WTC11 (cell line): Measurements from ENCODE around the gene NCL. TPM values are rescaled to one million over a fixed set of nuclear protein-coding genes. Genes with fewer than 3 reads are reported as not detected.

Experiments used
- ATAC-seq: fragments of 200-7000 bp; cut with Tn5 transposase; 2 replicates; pipeline ENCODE4 v1.10.0; 2021; ENCODE audit warnings: mild to moderate bottlenecking, moderate library complexity
- CTCF ChIA-PET: fragments of 300-600 bp; sonication (Branson Sonifier 250); formaldehyde crosslinking; loops from one replicate; lab custom pipeline; 2021; ENCODE audit warnings: antibody characterized with exemption; lab: Charles Lee
- POLR2A ChIA-PET: fragments of 350-600 bp; sonication (Branson Sonifier 250); formaldehyde crosslinking; loops from one replicate; lab custom pipeline; 2021; ENCODE audit warnings: antibody characterized with exemption; lab: Charles Lee
- DNase-seq: peaks from one replicate; pipeline ENCODE4 v3.0.0; 2021; ENCODE audit warnings: low spot score
- H3K27ac Mint-ChIP-seq: 2 replicates; pipeline ENCODE4 v1.8.0; 2021; ENCODE audit warnings: mixed read lengths
- H3K27me3 Mint-ChIP-seq: 2 replicates; pipeline ENCODE4 v1.8.0; 2021; ENCODE audit warnings: low read depth, mild to moderate bottlenecking, moderate library complexity, mixed read lengths
- H3K36me3 Mint-ChIP-seq: 2 replicates; pipeline ENCODE4 v1.8.0; 2021; ENCODE audit warnings: mixed read lengths
- H3K4me1 Mint-ChIP-seq: 2 replicates; pipeline ENCODE4 v1.8.0; 2022; ENCODE audit warnings: mixed read lengths
- H3K4me3 Mint-ChIP-seq: 2 replicates; pipeline ENCODE4 v1.8.0; 2021; ENCODE audit warnings: mild to moderate bottlenecking, moderate library complexity, mixed read lengths
- H3K9me3 Mint-ChIP-seq: 2 replicates; pipeline ENCODE4 v1.8.0; 2021; ENCODE audit warnings: mixed read lengths
- AFF4 ChIP-seq: sonication (generic); formaldehyde crosslinking; IDR thresholded peaks from 2 replicates; pipeline ENCODE4 v1.8.1; 2023; ENCODE audit warnings: mild to moderate bottlenecking, missing genetic modification reagents, borderline replicate concordance
- CBFB ChIP-seq: sonication (generic); formaldehyde crosslinking; IDR thresholded peaks from 2 replicates; pipeline ENCODE4 v1.8.1; 2022; ENCODE audit warnings: mild to moderate bottlenecking, low read depth, missing genetic modification reagents
- EMX1 ChIP-seq: fragments of 250-450 bp; sonication (Bioruptor Pico); IDR thresholded peaks from 2 replicates; pipeline ENCODE4 v1.8.0; 2021; ENCODE audit warnings: mild to moderate bottlenecking
- ETV6 ChIP-seq: sonication (generic); formaldehyde crosslinking; IDR thresholded peaks from 2 replicates; pipeline ENCODE4 v1.8.1; 2022; ENCODE audit warnings: mild to moderate bottlenecking, missing genetic modification reagents
- GTF2I ChIP-seq: fragments of 250-450 bp; sonication (Bioruptor Pico); conservative IDR thresholded peaks from 2 replicates; pipeline ENCODE4 v1.4.0; 2021; ENCODE audit warnings: mild to moderate bottlenecking
- IRF2 ChIP-seq: sonication (generic); formaldehyde crosslinking; IDR thresholded peaks from 2 replicates; pipeline ENCODE4 v1.8.0; 2022; ENCODE audit warnings: low read depth, missing genetic modification reagents, borderline replicate concordance
- MLX ChIP-seq: sonication (generic); formaldehyde crosslinking; IDR thresholded peaks from 2 replicates; pipeline ENCODE4 v1.8.1; 2023; ENCODE audit warnings: mild to moderate bottlenecking, missing genetic modification reagents, moderate library complexity
- NR3C1 ChIP-seq: sonication (generic); formaldehyde crosslinking; conservative IDR thresholded peaks from 2 replicates; pipeline ENCODE4 v1.8.1; 2023; ENCODE audit warnings: low read depth, mild to moderate bottlenecking, missing genetic modification reagents
- RELA ChIP-seq: sonication (generic); formaldehyde crosslinking; IDR thresholded peaks from 2 replicates; pipeline ENCODE4 v1.8.1; 2022; ENCODE audit warnings: missing genetic modification reagents, mild to moderate bottlenecking, borderline replicate concordance
- SMAD4 ChIP-seq: sonication (generic); formaldehyde crosslinking; IDR thresholded peaks from 2 replicates; pipeline ENCODE4 v1.8.0; 2022; ENCODE audit warnings: mild to moderate bottlenecking, missing genetic modification reagents
- USF2 ChIP-seq: sonication (generic); formaldehyde crosslinking; IDR thresholded peaks from 2 replicates; pipeline ENCODE4 v1.8.1; 2023; ENCODE audit warnings: mild to moderate bottlenecking, missing genetic modification reagents, moderate library complexity
- ZNF263 ChIP-seq: sonication (generic); formaldehyde crosslinking; IDR thresholded peaks from 2 replicates; pipeline ENCODE4 v1.8.1; 2022; ENCODE audit warnings: low read depth, mild to moderate bottlenecking, moderate library complexity, missing genetic modification reagents
- total RNA-seq: library from RNA; stranded (reverse); gene quantifications from 3 replicates; pipeline ENCODE4 v1.2.3, GENCODE V29; 2021
- TF ChIP-seq, protein P1 (sequence below): sonication (generic); formaldehyde crosslinking; IDR thresholded peaks from 2 replicates; pipeline ENCODE4 v1.8.1; 2022; ENCODE audit warnings: low read depth, mild to moderate bottlenecking, moderate library complexity, missing genetic modification reagents, borderline replicate concordance
- TF ChIP-seq, protein P2 (sequence below): sonication (generic); formaldehyde crosslinking; IDR thresholded peaks from 2 replicates; pipeline ENCODE4 v1.8.1; 2022; ENCODE audit warnings: missing genetic modification reagents, borderline replicate concordance

NCL gene
- total RNA-seq, 1 experiment from 2014 or later: 1,223 TPM

DNA sequence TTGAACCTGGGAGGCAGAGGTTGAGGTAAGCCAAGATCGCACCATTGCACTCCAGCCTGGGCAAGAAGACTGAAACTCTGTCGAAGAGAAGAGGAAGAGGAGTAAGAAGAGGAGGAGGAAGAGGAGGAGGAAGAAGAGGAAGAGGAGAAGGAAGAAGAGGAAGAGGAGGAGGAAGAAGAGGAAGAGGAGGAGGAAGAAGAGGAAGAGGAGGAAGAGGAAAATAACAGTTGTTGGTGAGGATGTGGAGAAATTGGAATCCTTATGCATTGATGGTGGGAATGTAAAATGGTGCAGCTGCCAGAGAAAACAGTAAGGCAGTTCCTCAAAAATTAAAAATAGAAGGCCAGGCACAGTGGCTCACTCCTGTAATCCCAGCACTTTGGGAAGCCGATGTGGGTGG, 8.5 kb upstream of the NCL start:
- no peak overlapping the region for H3K4me3 Mint-ChIP-seq
- DNase-seq (no peak), ATAC-seq (no peak)
- H3K4me1 Mint-ChIP-seq: 0 out of 2 replicates have a peak, but pooled peaks cover 4% of the 10 kb centered on the region
- H3K36me3 Mint-ChIP-seq: no peaks in the 10 kb centered on the region
- no peak overlapping the region for H3K27ac Mint-ChIP-seq
- no peaks in the 10 kb centered on the region for H3K9me3 Mint-ChIP-seq
- TF ChIP-seq CBFB: no peak
- TF ChIP-seq ETV6 (CRISPR knock-in tag): no peak
- TF ChIP-seq MLX (CRISPR knock-in tag): no peak
- TF ChIP-seq, protein P1, sequence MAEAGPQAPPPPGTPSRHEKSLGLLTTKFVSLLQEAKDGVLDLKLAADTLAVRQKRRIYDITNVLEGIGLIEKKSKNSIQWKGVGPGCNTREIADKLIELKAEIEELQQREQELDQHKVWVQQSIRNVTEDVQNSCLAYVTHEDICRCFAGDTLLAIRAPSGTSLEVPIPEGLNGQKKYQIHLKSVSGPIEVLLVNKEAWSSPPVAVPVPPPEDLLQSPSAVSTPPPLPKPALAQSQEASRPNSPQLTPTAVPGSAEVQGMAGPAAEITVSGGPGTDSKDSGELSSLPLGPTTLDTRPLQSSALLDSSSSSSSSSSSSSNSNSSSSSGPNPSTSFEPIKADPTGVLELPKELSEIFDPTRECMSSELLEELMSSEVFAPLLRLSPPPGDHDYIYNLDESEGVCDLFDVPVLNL (CRISPR knock-in tag): no peak
- TF ChIP-seq AFF4 (CRISPR knock-in tag): no peak
- TF ChIP-seq USF2 (CRISPR knock-in tag): no peak
- no peak for TF ChIP-seq GTF2I (CRISPR knock-in tag)
- no peak for TF ChIP-seq NR3C1 (CRISPR knock-in tag)
- no peak for TF ChIP-seq EMX1 (CRISPR knock-in tag)
- no peak for TF ChIP-seq IRF2 (CRISPR knock-in tag)
- ChIA-PET CTCF (interaction anchor here (2.2 kb wide), 1 partner anchor 10 kb away, joined by 8 read pairs; no protein-coding TSS in a partner anchor), POLR2A (interaction anchor here (2.6 kb wide), 1 partner anchor 8 kb away, joined by 19 read pairs; the partner anchor contains the start of gene NCL)
- peaks cover 5% of the 10 kb centered on the region for H3K27me3 Mint-ChIP-seq

DNA sequence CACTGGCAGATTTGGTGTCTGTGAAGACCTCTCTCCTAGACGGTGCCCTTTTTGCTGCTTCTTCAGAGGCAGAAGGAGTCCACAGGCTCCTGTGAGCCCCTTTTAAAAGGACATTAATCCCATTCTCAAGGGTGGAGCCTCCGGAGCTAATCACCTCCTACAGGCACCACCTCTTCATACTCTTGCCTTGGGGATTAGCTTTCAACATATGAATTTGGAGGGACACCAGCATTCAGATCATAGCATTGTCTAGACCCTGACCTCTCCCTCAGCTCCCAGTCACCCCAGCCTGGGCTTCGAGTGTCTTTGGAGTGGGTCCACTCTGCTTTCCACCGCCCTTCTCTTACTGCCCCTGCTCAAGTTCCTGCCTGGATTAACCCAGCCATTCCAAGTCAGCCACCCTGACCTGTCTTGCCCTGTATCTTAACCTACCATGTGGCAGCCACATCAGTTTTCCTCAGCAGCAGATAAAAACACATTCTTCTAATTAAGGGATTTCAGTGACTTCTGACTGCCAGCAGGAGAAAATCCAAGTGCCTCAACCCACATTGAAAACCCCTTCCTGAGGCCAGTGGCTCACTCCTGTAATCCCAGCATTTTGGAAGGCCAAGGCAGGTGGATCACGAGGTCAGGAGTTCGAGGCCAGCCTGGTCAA, 6.1 kb upstream of the NCL start:
- Mint-ChIP-seq H3K9me3 (no peaks in the 10 kb centered on the region), H3K4me3 (no peak overlapping the region), H3K27ac (peak overlapping the region; percentile 15; the same call in 1 of the 2 replicates), H3K4me1 (0 out of 2 replicates have a peak, but pooled peaks cover 5% of the 10 kb centered on the region), H3K27me3 (peaks cover 5% of the 10 kb centered on the region), H3K36me3 (no peaks in the 10 kb centered on the region)
- ATAC-seq (no peak), DNase-seq (no peak)
- ChIA-PET POLR2A (interaction anchor here (0.5 to 2.1 kb wide), 3 partner anchors 11 to 17 kb away, joined by 3 to 6 read pairs (median 5); no protein-coding TSS in a partner anchor), CTCF (interaction anchor here (7.4 kb wide), 1 partner anchor 12 kb away, joined by 74 read pairs; no protein-coding TSS in a partner anchor)
- TF ChIP-seq RELA (no peak), ZNF263 (CRISPR knock-in tag) (no peak), SMAD4 (no peak)
- TF ChIP-seq, protein P2, sequence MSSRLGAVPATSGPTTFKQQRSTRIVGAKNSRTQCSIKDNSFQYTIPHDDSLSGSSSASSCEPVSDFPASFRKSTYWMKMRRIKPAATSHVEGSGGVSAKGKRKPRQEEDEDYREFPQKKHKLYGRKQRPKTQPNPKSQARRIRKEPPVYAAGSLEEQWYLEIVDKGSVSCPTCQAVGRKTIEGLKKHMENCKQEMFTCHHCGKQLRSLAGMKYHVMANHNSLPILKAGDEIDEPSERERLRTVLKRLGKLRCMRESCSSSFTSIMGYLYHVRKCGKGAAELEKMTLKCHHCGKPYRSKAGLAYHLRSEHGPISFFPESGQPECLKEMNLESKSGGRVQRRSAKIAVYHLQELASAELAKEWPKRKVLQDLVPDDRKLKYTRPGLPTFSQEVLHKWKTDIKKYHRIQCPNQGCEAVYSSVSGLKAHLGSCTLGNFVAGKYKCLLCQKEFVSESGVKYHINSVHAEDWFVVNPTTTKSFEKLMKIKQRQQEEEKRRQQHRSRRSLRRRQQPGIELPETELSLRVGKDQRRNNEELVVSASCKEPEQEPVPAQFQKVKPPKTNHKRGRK (CRISPR knock-in tag): no peak
